Testis (tissue), 2 donors: ENCODE measurements around the gene TOR1AIP2.

Experiments
- POLR2A ChIP-seq: fragments of 450-650 bp; IDR thresholded peaks from one replicate; pipeline ENCODE4 v1.6.1; 2017; ENCODE audit warnings: antibody characterized with exemption, mild to moderate bottlenecking, moderate library complexity
- TF ChIP-seq, protein P1 (sequence below), 3 experiments: fragments of 450-650 bp in 2 of 3; fragments of 200-600 bp in 1 of 3; sonication (generic) in 1 of 3; IDR thresholded peaks; one replicate each; pipeline ENCODE4 v1.5.1; 2016 to 2019; ENCODE audit warnings: antibody characterized with exemption in 3 of 3, mild to moderate bottlenecking in 2 of 3, moderate library complexity in 1 of 3

DNA sequence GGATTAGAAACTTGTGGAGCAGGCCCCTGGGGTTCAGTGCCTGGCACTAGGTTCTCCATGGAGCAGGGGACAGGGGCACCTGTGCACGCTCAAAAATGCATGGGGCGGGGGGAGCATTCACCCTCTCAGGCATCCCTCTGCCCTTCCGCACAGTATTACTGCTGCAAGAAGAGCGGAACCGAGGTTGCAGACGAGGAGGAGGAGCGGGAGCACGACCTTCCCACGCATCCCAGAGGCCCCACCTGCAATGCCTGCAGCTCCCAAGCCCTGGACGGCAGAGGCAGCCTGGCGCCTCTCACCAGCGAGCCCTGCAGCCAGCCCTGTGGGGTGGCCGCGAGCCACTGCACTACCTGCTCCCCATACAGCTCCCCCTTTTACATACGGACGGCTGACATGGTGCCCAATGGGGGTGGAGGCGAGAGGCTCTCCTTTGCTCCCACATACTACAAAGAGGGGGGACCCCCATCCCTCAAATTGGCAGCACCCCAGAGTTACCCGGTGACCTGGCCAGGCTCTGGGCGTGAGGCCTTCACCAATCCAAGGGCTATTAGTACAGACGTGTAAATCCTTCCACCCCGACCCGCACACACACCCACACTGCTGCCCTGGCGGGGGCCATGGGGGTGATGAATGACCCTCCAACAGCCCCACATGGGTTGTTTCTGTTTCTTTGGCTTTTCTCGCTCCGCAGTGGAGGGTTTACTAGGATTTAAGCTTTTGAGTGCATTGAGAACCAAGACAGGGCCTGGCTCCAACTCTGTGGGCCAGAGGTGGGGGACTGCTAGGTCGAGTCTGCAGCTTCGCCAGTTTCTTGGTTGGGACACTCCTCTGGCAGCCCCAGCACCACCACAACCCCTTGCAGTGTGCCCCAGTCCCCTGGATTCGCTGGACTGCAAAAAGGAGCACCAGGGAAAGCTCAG is 63.7 kb downstream of the TOR1AIP2 start:
- TF ChIP-seq, protein P1, sequence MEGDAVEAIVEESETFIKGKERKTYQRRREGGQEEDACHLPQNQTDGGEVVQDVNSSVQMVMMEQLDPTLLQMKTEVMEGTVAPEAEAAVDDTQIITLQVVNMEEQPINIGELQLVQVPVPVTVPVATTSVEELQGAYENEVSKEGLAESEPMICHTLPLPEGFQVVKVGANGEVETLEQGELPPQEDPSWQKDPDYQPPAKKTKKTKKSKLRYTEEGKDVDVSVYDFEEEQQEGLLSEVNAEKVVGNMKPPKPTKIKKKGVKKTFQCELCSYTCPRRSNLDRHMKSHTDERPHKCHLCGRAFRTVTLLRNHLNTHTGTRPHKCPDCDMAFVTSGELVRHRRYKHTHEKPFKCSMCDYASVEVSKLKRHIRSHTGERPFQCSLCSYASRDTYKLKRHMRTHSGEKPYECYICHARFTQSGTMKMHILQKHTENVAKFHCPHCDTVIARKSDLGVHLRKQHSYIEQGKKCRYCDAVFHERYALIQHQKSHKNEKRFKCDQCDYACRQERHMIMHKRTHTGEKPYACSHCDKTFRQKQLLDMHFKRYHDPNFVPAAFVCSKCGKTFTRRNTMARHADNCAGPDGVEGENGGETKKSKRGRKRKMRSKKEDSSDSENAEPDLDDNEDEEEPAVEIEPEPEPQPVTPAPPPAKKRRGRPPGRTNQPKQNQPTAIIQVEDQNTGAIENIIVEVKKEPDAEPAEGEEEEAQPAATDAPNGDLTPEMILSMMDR (IDR thresholded peaks at IDR 0.05) = no peak
- TF ChIP-seq POLR2A = no peak
